Stimulated activated naive CD8-positive, alpha-beta T cell treated with anti-CD3 and anti-CD28 coated beads, Interleukin-15, Interleukin-2, amounts not matched to agents 100 ng/mL and 50 ng/mL, for 24 hours (primary cell): Measurements from ENCODE around the gene WDR70.
"Not testable (repeated sequence)": the region's sequence is repeated elsewhere in the genome, so short reads cannot be mapped to it uniquely, and the experiment has no call there.

Source experiments
- H3K27ac Mint-ChIP-seq: one replicate; pipeline ENCODE4 v1.8.0; 2021; ENCODE audit warnings: mild to moderate bottlenecking, mixed read lengths
- H3K27me3 Mint-ChIP-seq: one replicate; pipeline ENCODE4 v1.8.0; 2021; ENCODE audit warnings: mixed read lengths
- H3K36me3 Mint-ChIP-seq: one replicate; pipeline ENCODE4 v1.8.0; 2021; ENCODE audit warnings: low read depth, mixed read lengths
- H3K4me1 Mint-ChIP-seq: one replicate; pipeline ENCODE4 v1.8.0; 2021; ENCODE audit warnings: low read depth, mixed read lengths
- H3K4me3 Mint-ChIP-seq: one replicate; pipeline ENCODE4 v1.8.0; 2021; ENCODE audit warnings: mild to moderate bottlenecking, mixed read lengths
- H3K9me3 Mint-ChIP-seq: one replicate; pipeline ENCODE4 v1.8.0; 2021; ENCODE audit warnings: mixed read lengths

WDR70 gene

GRCh38 chr5:37654566-37654965 lies 275.4 kb downstream of the WDR70 start:
- Mint-ChIP-seq H3K36me3 (peaks cover 57% of the 10 kb centered on the region), H3K9me3 (peaks cover 27% of the 10 kb centered on the region)
- H3K4me1 Mint-ChIP-seq, H3K27ac Mint-ChIP-seq, H3K27me3 Mint-ChIP-seq, H3K4me3 Mint-ChIP-seq: not testable (repeated sequence)

- Mint-ChIP-seq H3K4me3 (no peak overlapping the region), H3K36me3 (peaks cover 39% of the 10 kb centered on the region), H3K9me3 (peaks cover 21% of the 10 kb centered on the region), H3K4me1 (no peaks in the 10 kb centered on the region), H3K27me3 (no peaks in the 10 kb centered on the region), H3K27ac (no peak overlapping the region)
These were observed 277.9 kb downstream of the WDR70 start for GRCh38 chr5:37657046-37657445.

- Mint-ChIP-seq H3K9me3 (peaks cover 10% of the 10 kb centered on the region), H3K36me3 (peaks cover 28% of the 10 kb centered on the region), H3K27me3 (no peaks in the 10 kb centered on the region), H3K4me3 (no peak overlapping the region), H3K4me1 (no peaks in the 10 kb centered on the region), H3K27ac (peak overlapping the region; percentile 2)
These were observed 279.3 kb downstream of the WDR70 start for GRCh38 chr5:37658440-37658839.

- Mint-ChIP-seq H3K36me3 (peaks cover 14% of the 10 kb centered on the region), H3K9me3 (no peaks in the 10 kb centered on the region), H3K27me3 (no peaks in the 10 kb centered on the region), H3K4me1 (no peaks in the 10 kb centered on the region), H3K27ac (no peak overlapping the region), H3K4me3 (no peak overlapping the region)
These were observed 281.2 kb downstream of the WDR70 start for GRCh38 chr5:37660319-37660718.

GRCh38 chr5:37661227-37661920 lies 282.3 kb downstream of the WDR70 start:
- Mint-ChIP-seq H3K4me1 (no peaks in the 10 kb centered on the region), H3K27ac (no peak overlapping the region), H3K4me3 (no peak overlapping the region), H3K27me3 (no peaks in the 10 kb centered on the region), H3K36me3 (peaks cover 5% of the 10 kb centered on the region), H3K9me3 (no peaks in the 10 kb centered on the region)

GRCh38 chr5:37661951-37662350 lies 282.8 kb downstream of the WDR70 start:
- no peak overlapping the region for H3K4me3 Mint-ChIP-seq
- no peaks in the 10 kb centered on the region for H3K27me3 Mint-ChIP-seq
- H3K36me3 Mint-ChIP-seq, result peaks cover 5% of the 10 kb centered on the region
- no peak overlapping the region for H3K27ac Mint-ChIP-seq
- H3K4me1 Mint-ChIP-seq, result no peaks in the 10 kb centered on the region
- H3K9me3 Mint-ChIP-seq, result no peaks in the 10 kb centered on the region

GRCh38 chr5:37662362-37662761 lies 283.2 kb downstream of the WDR70 start:
- Mint-ChIP-seq H3K27me3 (no peaks in the 10 kb centered on the region), H3K9me3 (no peaks in the 10 kb centered on the region), H3K36me3 (peaks cover 5% of the 10 kb centered on the region), H3K27ac (no peak overlapping the region), H3K4me1 (no peaks in the 10 kb centered on the region), H3K4me3 (no peak overlapping the region)

- Mint-ChIP-seq H3K4me1 (no peaks in the 10 kb centered on the region), H3K36me3 (peaks cover 5% of the 10 kb centered on the region), H3K4me3 (no peak overlapping the region), H3K27me3 (no peaks in the 10 kb centered on the region), H3K9me3 (no peaks in the 10 kb centered on the region), H3K27ac (no peak overlapping the region)
These were observed 283.8 kb downstream of the WDR70 start for GRCh38 chr5:37662789-37663485.

GRCh38 chr5:37663538-37663937 lies 284.4 kb downstream of the WDR70 start:
- Mint-ChIP-seq H3K27ac (no peak overlapping the region), H3K9me3 (no peaks in the 10 kb centered on the region), H3K36me3 (peaks cover 5% of the 10 kb centered on the region), H3K4me3 (no peak overlapping the region), H3K4me1 (no peaks in the 10 kb centered on the region), H3K27me3 (no peaks in the 10 kb centered on the region)

- Mint-ChIP-seq H3K27ac (no peak overlapping the region), H3K9me3 (no peaks in the 10 kb centered on the region), H3K36me3 (peaks cover 5% of the 10 kb centered on the region), H3K4me3 (no peak overlapping the region), H3K27me3 (no peaks in the 10 kb centered on the region), H3K4me1 (no peaks in the 10 kb centered on the region)
These were observed 285.4 kb downstream of the WDR70 start for GRCh38 chr5:37664551-37664950.

- H3K36me3 Mint-ChIP-seq, result peaks cover 5% of the 10 kb centered on the region
These were observed 286.2 kb downstream of the WDR70 start for GRCh38 chr5:37665272-37665671.

GRCh38 chr5:37665889-37666288 lies 286.8 kb downstream of the WDR70 start:
- Mint-ChIP-seq H3K27me3 (no peaks in the 10 kb centered on the region), H3K36me3 (peaks cover 5% of the 10 kb centered on the region), H3K4me3 (no peak overlapping the region), H3K9me3 (no peaks in the 10 kb centered on the region), H3K27ac (no peak overlapping the region), H3K4me1 (peaks cover under 1% of the 10 kb centered on the region)

More at GRCh38 chr5:37665272-37665671, 286.2 kb downstream of the WDR70 start:
- Mint-ChIP-seq H3K27me3 (no peaks in the 10 kb centered on the region), H3K4me3 (no peak overlapping the region), H3K9me3 (no peaks in the 10 kb centered on the region), H3K27ac (no peak overlapping the region), H3K4me1 (no peaks in the 10 kb centered on the region)

- Mint-ChIP-seq H3K9me3 (no peaks in the 10 kb centered on the region), H3K27ac (no peak overlapping the region), H3K4me3 (no peak overlapping the region), H3K4me1 (peaks cover 13% of the 10 kb centered on the region), H3K27me3 (no peaks in the 10 kb centered on the region), H3K36me3 (peaks cover 5% of the 10 kb centered on the region)
These were observed 288.3 kb downstream of the WDR70 start for GRCh38 chr5:37667430-37667829.

- H3K36me3 Mint-ChIP-seq, result peaks cover 5% of the 10 kb centered on the region
- H3K4me1 Mint-ChIP-seq, result peaks cover 17% of the 10 kb centered on the region
- no peaks in the 10 kb centered on the region for H3K9me3 Mint-ChIP-seq
These were observed 288.7 kb downstream of the WDR70 start for GRCh38 chr5:37667846-37668245.

GRCh38 chr5:37668524-37669047 lies 289.5 kb downstream of the WDR70 start:
- H3K27me3 Mint-ChIP-seq, result no peaks in the 10 kb centered on the region
- H3K9me3 Mint-ChIP-seq, result no peaks in the 10 kb centered on the region
- peaks cover 20% of the 10 kb centered on the region for H3K4me1 Mint-ChIP-seq
- H3K4me3 Mint-ChIP-seq, result no peak overlapping the region
- H3K36me3 Mint-ChIP-seq, result peaks cover 8% of the 10 kb centered on the region
- no peak overlapping the region for H3K27ac Mint-ChIP-seq

More at GRCh38 chr5:37667846-37668245, 288.7 kb downstream of the WDR70 start:
- H3K27ac Mint-ChIP-seq, result no peak overlapping the region
- H3K4me3 Mint-ChIP-seq, result no peak overlapping the region
- H3K27me3 Mint-ChIP-seq, result no peaks in the 10 kb centered on the region
